Measurements from ENCODE around the gene BCR. TPM values are rescaled to one million over a fixed set of nuclear protein-coding genes. Genes with fewer than 3 reads are reported as not detected.

Gene BCR
- total and polyA plus RNA-seq, 2 of the 13 experiments (the other 11 are each of a cell fraction or from before 2014, with no cell fraction given), result 19.9 to 33.6 TPM

DNA sequence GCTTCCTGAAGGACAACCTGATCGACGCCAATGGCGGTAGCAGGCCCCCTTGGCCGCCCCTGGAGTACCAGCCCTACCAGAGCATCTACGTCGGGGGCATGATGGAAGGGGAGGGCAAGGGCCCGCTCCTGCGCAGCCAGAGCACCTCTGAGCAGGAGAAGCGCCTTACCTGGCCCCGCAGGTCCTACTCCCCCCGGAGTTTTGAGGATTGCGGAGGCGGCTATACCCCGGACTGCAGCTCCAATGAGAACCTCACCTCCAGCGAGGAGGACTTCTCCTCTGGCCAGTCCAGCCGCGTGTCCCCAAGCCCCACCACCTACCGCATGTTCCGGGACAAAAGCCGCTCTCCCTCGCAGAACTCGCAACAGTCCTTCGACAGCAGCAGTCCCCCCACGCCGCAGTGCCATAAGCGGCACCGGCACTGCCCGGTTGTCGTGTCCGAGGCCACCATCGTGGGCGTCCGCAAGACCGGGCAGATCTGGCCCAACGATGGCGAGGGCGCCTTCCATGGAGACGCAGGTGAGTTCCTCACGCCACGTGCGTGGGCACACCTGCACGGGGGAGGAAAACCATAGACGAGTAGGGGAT, 1.5 kb downstream of the BCR start (continued):
- TF ChIP-seq, protein P1, sequence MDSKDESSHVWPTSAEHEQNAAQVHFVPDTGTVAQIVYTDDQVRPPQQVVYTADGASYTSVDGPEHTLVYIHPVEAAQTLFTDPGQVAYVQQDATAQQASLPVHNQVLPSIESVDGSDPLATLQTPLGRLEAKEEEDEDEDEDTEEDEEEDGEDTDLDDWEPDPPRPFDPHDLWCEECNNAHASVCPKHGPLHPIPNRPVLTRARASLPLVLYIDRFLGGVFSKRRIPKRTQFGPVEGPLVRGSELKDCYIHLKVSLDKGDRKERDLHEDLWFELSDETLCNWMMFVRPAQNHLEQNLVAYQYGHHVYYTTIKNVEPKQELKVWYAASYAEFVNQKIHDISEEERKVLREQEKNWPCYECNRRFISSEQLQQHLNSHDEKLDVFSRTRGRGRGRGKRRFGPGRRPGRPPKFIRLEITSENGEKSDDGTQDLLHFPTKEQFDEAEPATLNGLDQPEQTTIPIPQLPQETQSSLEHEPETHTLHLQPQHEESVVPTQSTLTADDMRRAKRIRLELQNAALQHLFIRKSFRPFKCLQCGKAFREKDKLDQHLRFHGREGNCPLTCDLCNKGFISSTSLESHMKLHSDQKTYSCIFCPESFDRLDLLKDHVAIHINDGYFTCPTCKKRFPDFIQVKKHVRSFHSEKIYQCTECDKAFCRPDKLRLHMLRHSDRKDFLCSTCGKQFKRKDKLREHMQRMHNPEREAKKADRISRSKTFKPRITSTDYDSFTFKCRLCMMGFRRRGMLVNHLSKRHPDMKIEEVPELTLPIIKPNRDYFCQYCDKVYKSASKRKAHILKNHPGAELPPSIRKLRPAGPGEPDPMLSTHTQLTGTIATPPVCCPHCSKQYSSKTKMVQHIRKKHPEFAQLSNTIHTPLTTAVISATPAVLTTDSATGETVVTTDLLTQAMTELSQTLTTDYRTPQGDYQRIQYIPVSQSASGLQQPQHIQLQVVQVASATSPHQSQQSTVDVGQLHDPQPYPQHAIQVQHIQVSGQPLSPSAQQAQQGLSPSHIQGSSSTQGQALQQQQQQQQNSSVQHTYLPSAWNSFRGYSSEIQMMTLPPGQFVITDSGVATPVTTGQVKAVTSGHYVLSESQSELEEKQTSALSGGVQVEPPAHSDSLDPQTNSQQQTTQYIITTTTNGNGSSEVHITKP (CRISPR knock-in tag; IDR thresholded peaks at IDR 0.05; ENCODE audit: low read depth), result no peak
- no peak for TF ChIP-seq ZNF432 (CRISPR knock-in tag; IDR thresholded peaks at IDR 0.05; ENCODE audit: borderline replicate concordance)
- 0 out of 2 replicates have a peak, but pooled peaks have one; percentile 19 for TF ChIP-seq ZNF329 (CRISPR knock-in tag; IDR thresholded peaks at IDR 0.05; ENCODE audit: low read depth)
- TF ChIP-seq ZNF143 (CRISPR knock-in tag; IDR thresholded peaks at IDR 0.05), result no peak
- TF ChIP-seq NR0B2 (CRISPR knock-in tag; IDR thresholded peaks at IDR 0.05), result no peak
- TF ChIP-seq ZBTB8A (CRISPR knock-in tag; IDR thresholded peaks at IDR 0.05; ENCODE audit: borderline replicate concordance, low read depth), result no peak
- TF ChIP-seq SRY (CRISPR knock-in tag; IDR thresholded peaks at IDR 0.05), result no peak
- TF ChIP-seq IRF2 (CRISPR knock-in tag; IDR thresholded peaks at IDR 0.05), result peak; percentile 10; the same call in 1 of the 2 replicates
- no peak; the same call in 1 of the 2 replicates for TF ChIP-seq RXRA (CRISPR knock-in tag; IDR thresholded peaks at IDR 0.05)
- no peak for TF ChIP-seq ZFP41 (CRISPR knock-in tag; IDR thresholded peaks at IDR 0.05; ENCODE audit: borderline replicate concordance)
- no peak for TF ChIP-seq HNRNPL (IDR thresholded peaks at IDR 0.05; ENCODE audit: low read depth, low read length)
- TF ChIP-seq HNRNPH1 (optimal IDR thresholded peaks at IDR 0.05; ENCODE audit: low read depth, low read length), result no peak
- no peak for TF ChIP-seq NR2F1 (CRISPR knock-in tag; IDR thresholded peaks at IDR 0.05)
- no peak for TF ChIP-seq ZBTB7A (CRISPR knock-in tag; IDR thresholded peaks at IDR 0.05)
- TF ChIP-seq GABPB1 (CRISPR knock-in tag; IDR thresholded peaks at IDR 0.05), result 0 out of 2 replicates have a peak, but pooled peaks have one; percentile 16
- TF ChIP-seq, protein P2, sequence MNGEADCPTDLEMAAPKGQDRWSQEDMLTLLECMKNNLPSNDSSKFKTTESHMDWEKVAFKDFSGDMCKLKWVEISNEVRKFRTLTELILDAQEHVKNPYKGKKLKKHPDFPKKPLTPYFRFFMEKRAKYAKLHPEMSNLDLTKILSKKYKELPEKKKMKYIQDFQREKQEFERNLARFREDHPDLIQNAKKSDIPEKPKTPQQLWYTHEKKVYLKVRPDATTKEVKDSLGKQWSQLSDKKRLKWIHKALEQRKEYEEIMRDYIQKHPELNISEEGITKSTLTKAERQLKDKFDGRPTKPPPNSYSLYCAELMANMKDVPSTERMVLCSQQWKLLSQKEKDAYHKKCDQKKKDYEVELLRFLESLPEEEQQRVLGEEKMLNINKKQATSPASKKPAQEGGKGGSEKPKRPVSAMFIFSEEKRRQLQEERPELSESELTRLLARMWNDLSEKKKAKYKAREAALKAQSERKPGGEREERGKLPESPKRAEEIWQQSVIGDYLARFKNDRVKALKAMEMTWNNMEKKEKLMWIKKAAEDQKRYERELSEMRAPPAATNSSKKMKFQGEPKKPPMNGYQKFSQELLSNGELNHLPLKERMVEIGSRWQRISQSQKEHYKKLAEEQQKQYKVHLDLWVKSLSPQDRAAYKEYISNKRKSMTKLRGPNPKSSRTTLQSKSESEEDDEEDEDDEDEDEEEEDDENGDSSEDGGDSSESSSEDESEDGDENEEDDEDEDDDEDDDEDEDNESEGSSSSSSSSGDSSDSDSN (CRISPR knock-in tag; IDR thresholded peaks at IDR 0.05), result peak; percentile 16; the same call in 1 of the 2 replicates
- TF ChIP-seq, protein P3, sequence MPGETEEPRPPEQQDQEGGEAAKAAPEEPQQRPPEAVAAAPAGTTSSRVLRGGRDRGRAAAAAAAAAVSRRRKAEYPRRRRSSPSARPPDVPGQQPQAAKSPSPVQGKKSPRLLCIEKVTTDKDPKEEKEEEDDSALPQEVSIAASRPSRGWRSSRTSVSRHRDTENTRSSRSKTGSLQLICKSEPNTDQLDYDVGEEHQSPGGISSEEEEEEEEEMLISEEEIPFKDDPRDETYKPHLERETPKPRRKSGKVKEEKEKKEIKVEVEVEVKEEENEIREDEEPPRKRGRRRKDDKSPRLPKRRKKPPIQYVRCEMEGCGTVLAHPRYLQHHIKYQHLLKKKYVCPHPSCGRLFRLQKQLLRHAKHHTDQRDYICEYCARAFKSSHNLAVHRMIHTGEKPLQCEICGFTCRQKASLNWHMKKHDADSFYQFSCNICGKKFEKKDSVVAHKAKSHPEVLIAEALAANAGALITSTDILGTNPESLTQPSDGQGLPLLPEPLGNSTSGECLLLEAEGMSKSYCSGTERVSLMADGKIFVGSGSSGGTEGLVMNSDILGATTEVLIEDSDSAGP (CRISPR knock-in tag; IDR thresholded peaks at IDR 0.05; ENCODE audit: borderline replicate concordance), result peak; percentile 74
- no peak for TF ChIP-seq USF2 (IDR thresholded peaks at IDR 0.05; ENCODE audit: low read depth, low read length)
- no peak for TF ChIP-seq USF2 (CRISPR knock-in tag; IDR thresholded peaks at IDR 0.05; ENCODE audit: borderline replicate concordance)
